K562 (cell line): Measurements from ENCODE around the gene NR3C1. TPM values are rescaled to one million over a fixed set of nuclear protein-coding genes. Genes with fewer than 3 reads are reported as not detected.

Source experiments
- ATAC-seq: fragments of 200-7000 bp; cut with Tn5 transposase; 3 replicates; pipeline ENCODE4 v1.9.1; 2020; ENCODE audit warnings: moderate library complexity
- BruUV-seq: library from RNA; stranded (reverse); fragments of 400-500 nt; replicated peaks from 2 replicates; lab custom pipeline; 2021; lab: Mats Ljungman, UMichigan
- CTCF ChIA-PET: fragments of 300-600 bp; formaldehyde crosslinking; extraction: SDS; loops from one replicate; lab custom pipeline; 2021; ENCODE audit warnings: low intra/inter-chr PET ratio; lab: Yijun Ruan, JAX
- POLR2A ChIA-PET: fragments of 300-600, 350-650 bp; sonication (Branson Sonifier 250); formaldehyde crosslinking; extraction: SDS; loops from one replicate; lab custom pipeline; 2021; ENCODE audit warnings: antibody characterized with exemption, inconsistent platforms; lab: Yijun Ruan, JAX
- DNase-seq, 4 experiments: peaks; one replicate each; pipeline versions ENCODE4 v3.0.0 to v3.0.0-alpha.2; 2011 to 2018; ENCODE audit warnings: low spot score in 3 of 4, mixed read lengths in 3 of 4; ENCODE audit errors: extremely low read depth in 1 of 4
- FAIRE-seq: peaks from 2 replicates; lab custom pipeline; 2011; peaks lifted over from hg19 to GRCh38; lab: Jason Lieb, UNC
- H2AFZ ChIP-seq: 2 replicates; pipeline ENCODE4 v1.6.0; 2011; ENCODE audit warnings: low read depth, low read length, control low read depth, inconsistent platforms
- H3K27ac ChIP-seq: fragments of 200-600 bp; 3 replicates; pipeline ENCODE4 v1.8.0; 2011; ENCODE audit warnings: low read depth, mild to moderate bottlenecking, control low read depth, inconsistent platforms, low read length, moderate library complexity, mixed read lengths; ENCODE audit errors: extremely low read depth
- H3K27me3 ChIP-seq, 2 experiments: fragments of 300-600 bp in 1 of 2; 2 replicates in 1 of 2; 3 replicates in 1 of 2; pipeline versions ENCODE4 v1.6.0 to v1.8.0; 2011; ENCODE audit warnings: inconsistent platforms in 2 of 2, low read length in 2 of 2, mild to moderate bottlenecking in 1 of 2, mixed read lengths in 1 of 2, moderate library complexity in 1 of 2; ENCODE audit not compliant: control insufficient read depth in 2 of 2, insufficient read depth in 2 of 2
- H3K36me3 ChIP-seq: fragments of 300-600 bp; 3 replicates; pipeline ENCODE4 v1.8.0; 2011; ENCODE audit warnings: mild to moderate bottlenecking, low read length, inconsistent platforms; ENCODE audit not compliant: control insufficient read depth, insufficient read depth
- H3K4me1 ChIP-seq, 2 experiments: fragments of 200-600 bp in 1 of 2; replicated peaks in 1 of 2; 2 replicates in 1 of 2; 3 replicates in 1 of 2; pipeline versions ENCODE4 v1.5.1 to v1.8.0; 2011; ENCODE audit warnings: inconsistent platforms in 2 of 2, low read length in 2 of 2, mild to moderate bottlenecking in 1 of 2, mixed read lengths in 1 of 2, moderate library complexity in 1 of 2; ENCODE audit not compliant: control insufficient read depth in 2 of 2, insufficient read depth in 2 of 2
- H3K4me2 ChIP-seq: 2 replicates; pipeline ENCODE4 v1.6.1; 2011; ENCODE audit warnings: low read length, control low read depth, inconsistent platforms, mixed read lengths; ENCODE audit not compliant: insufficient read depth
- H3K4me3 ChIP-seq: fragments of 200-600 bp; sonication (generic), shearing (Covaris generic); 2 replicates; pipeline ENCODE4 v1.5.1; 2016; ENCODE audit warnings: control low read depth, inconsistent platforms
- H3K79me2 ChIP-seq: fragments of 200-600 bp; 3 replicates; pipeline ENCODE4 v1.8.0; 2011; ENCODE audit warnings: low read length, inconsistent platforms; ENCODE audit not compliant: control insufficient read depth, insufficient read depth
- H3K9ac ChIP-seq, 2 experiments: 2 replicates each; pipeline versions ENCODE4 v1.6.0 to v1.6.1; 2011; ENCODE audit warnings: low read depth in 2 of 2, low read length in 2 of 2, control low read depth in 1 of 2, inconsistent platforms in 1 of 2, mild to moderate bottlenecking in 1 of 2, mixed read lengths in 1 of 2; ENCODE audit not compliant: insufficient read depth in 1 of 2
- H3K9me1 ChIP-seq: one replicate; pipeline ENCODE4 v1.6.0; 2011; ENCODE audit warnings: inconsistent platforms, mild to moderate bottlenecking, low read length, moderate library complexity; ENCODE audit not compliant: control insufficient read depth, insufficient read depth
- H3K9me3 ChIP-seq: replicated peaks from 2 replicates; pipeline ENCODE4 v1.5.1; 2011; ENCODE audit warnings: low read depth, low read length, inconsistent platforms; ENCODE audit not compliant: control insufficient read depth, insufficient read depth
- H4K20me1 ChIP-seq: replicated peaks from 2 replicates; pipeline ENCODE4 v1.6.1; 2011; ENCODE audit warnings: low read length, inconsistent platforms, mixed read lengths; ENCODE audit not compliant: control insufficient read depth, insufficient read depth
- CHCHD3 ChIP-seq: fragments of 250-450 bp; sonication (Bioruptor Pico); IDR thresholded peaks from 2 replicates; pipeline ENCODE4 v2.1.2; 2022; ENCODE audit warnings: mild to moderate bottlenecking
- ELK1 ChIP-seq: sonication (generic); formaldehyde crosslinking; IDR thresholded peaks from 2 replicates; pipeline ENCODE4 v1.8.1; 2022; ENCODE audit warnings: missing genetic modification reagents
- FOSL1 ChIP-seq: fragments of 200-800 bp; sonication (Bioruptor generic); conservative IDR thresholded peaks from 2 replicates; pipeline ENCODE4 v1.6.1; 2016; ENCODE audit warnings: missing genetic modification characterization, missing compliant biosample characterization
- JUN ChIP-seq, 2 experiments: sonication (generic) in 1 of 2; formaldehyde crosslinking in 1 of 2; IDR thresholded peaks; 2 replicates each; pipeline versions ENCODE4 v1.6.1 to v1.8.0; 2012 to 2022; ENCODE audit warnings: borderline replicate concordance in 2 of 2, mild to moderate bottlenecking in 2 of 2, improper control_type of control experiment in 1 of 2, low read depth in 1 of 2, low read length in 1 of 2, missing genetic modification reagents in 1 of 2
- NR2C2 ChIP-seq, 2 experiments: fragments of 200-800 bp in 1 of 2; sonication (Bioruptor generic) in 1 of 2; sonication (generic) in 1 of 2; formaldehyde crosslinking in 1 of 2; IDR thresholded peaks; 2 replicates each; pipeline versions ENCODE4 v1.6.1 to v1.8.0; 2016 to 2022; ENCODE audit warnings: mild to moderate bottlenecking in 1 of 2, missing compliant biosample characterization in 1 of 2, missing genetic modification characterization in 1 of 2, missing genetic modification reagents in 1 of 2
- PCBP1 ChIP-seq: fragments of 200-400 bp; formaldehyde crosslinking; IDR thresholded peaks from 2 replicates; pipeline ENCODE4 v1.6.1; 2018; ENCODE audit warnings: mild to moderate bottlenecking, low read depth, low read length; ENCODE audit not compliant: poor library complexity, severe bottlenecking
- ZFP91 ChIP-seq: sonication (generic); formaldehyde crosslinking; IDR thresholded peaks from 2 replicates; pipeline ENCODE4 v1.8.0; 2022; ENCODE audit warnings: mild to moderate bottlenecking, missing genetic modification reagents
- WGBS: fragments of 100-300 bp; shearing (Covaris generic); methylation state at CpG from one replicate; pipeline ENCODE4 v1.1.6; 2016; ENCODE audit warnings: low coverage, mixed read lengths; ENCODE audit not compliant: insufficient coverage; ENCODE audit errors: missing lambda C conversion rate; 5-methylcytosine and 5-hydroxymethylcytosine counted together
- in situ Hi-C: fragments of 300-500 bp; cut with MboI; formaldehyde crosslinking; loops from 4 replicates; pipeline ENCODE4 v1.15.0; 2018; ENCODE audit warnings: inconsistent platforms, mixed read lengths
- intact Hi-C: fragments of 100-400 bp; cut with micrococcal nuclease; formaldehyde crosslinking; loops from 2 replicates; pipeline ENCODE4 v1.14.2; 2022
- polyA plus RNA-seq, 8 experiments: library from polyadenylated mRNA; depleted of rRNA in 4 of 8; stranded (reverse) in 5 of 8; unstranded in 3 of 8; fragments of >200 nt; fragmentation: Nextera tagmentation in 2 of 8; fragmentation: Illumina TruSeq in 1 of 8; extraction: Ambion mirVana in 2 of 8; extraction: Trizol in 1 of 8; gene quantifications; 2 replicates each; pipeline versions ENCODE4 v1.2.1 to v1.2.3, GENCODE V29; 2011 to 2014; ENCODE audit warnings: inconsistent platforms in 1 of 8, missing spikeins in 1 of 8
- total RNA-seq, 7 experiments: library from RNA; depleted of rRNA in 6 of 7; stranded (reverse); fragments of >200 nt in 6 of 7; fragmentation: Illumina TruSeq in 2 of 7; extraction: Trizol in 2 of 7; gene quantifications; 2 replicates each; pipeline versions ENCODE4 v1.2.1 to v1.2.3, GENCODE V29; 2011 to 2021; ENCODE audit warnings: low replicate concordance in 1 of 7

The NR3C1 gene
- total and polyA plus RNA-seq, 9 of the 15 experiments (the other 6 are each of a cell fraction or from before 2014, with no cell fraction given) = 8.2 to 36.0 (median 15.0) TPM

- ATAC-seq (no peak), DNase-seq (no peak), FAIRE-seq (peak; percentile 19)
- Histone ChIP-seq H3K27ac (no peak overlapping the region), H3K79me2 (peaks cover 18% of the 10 kb centered on the region), H3K36me3 (peaks cover 36% of the 10 kb centered on the region; the same call in 2 of the 3 replicates), H3K9me1 (no peaks in the 10 kb centered on the region), H3K4me1 (no peaks in the 10 kb centered on the region; a peak in 2 of 5 replicates), H3K4me2 (no peak overlapping the region), H4K20me1 (no peaks in the 10 kb centered on the region), H3K27me3 (no peaks in the 10 kb centered on the region), H3K4me3 (no peak overlapping the region), H3K9ac (no peak overlapping the region), H2AFZ (no peak overlapping the region), H3K9me3 (no peaks in the 10 kb centered on the region)
- ChIA-PET CTCF (no interaction called here), POLR2A (interaction anchor here (1.3 kb wide), 1 partner anchor 24 kb away, joined by 3 read pairs; no protein-coding TSS in a partner anchor)
- TF ChIP-seq PCBP1 (no peak), FOSL1 (tag) (0 out of 2 replicates have a peak, but pooled peaks have one; percentile 13)
- no TSS peak for BruUV-seq
- intact Hi-C loops = no loop called here
- in situ Hi-C loops = no loop called here
These were observed 88.8 kb downstream of the NR3C1 start for GRCh38 chr5:143314659-143315058.

GRCh38 chr5:143314099-143314498, 89.4 kb downstream of the NR3C1 start:
- no TSS peak for BruUV-seq
- Histone ChIP-seq H3K79me2 (peaks cover 18% of the 10 kb centered on the region), H3K9me1 (no peaks in the 10 kb centered on the region), H3K4me3 (no peak overlapping the region), H3K4me2 (no peak overlapping the region), H3K9ac (no peak overlapping the region), H4K20me1 (no peaks in the 10 kb centered on the region), H3K9me3 (no peaks in the 10 kb centered on the region), H3K27me3 (no peaks in the 10 kb centered on the region), H3K4me1 (no peaks in the 10 kb centered on the region; a peak in 2 of 5 replicates), H3K27ac (no peak overlapping the region; the same call in 2 of the 3 replicates), H2AFZ (no peak overlapping the region), H3K36me3 (peaks cover 42% of the 10 kb centered on the region; the same call in 2 of the 3 replicates)
- intact Hi-C loops (no loop called here), in situ Hi-C loops (no loop called here)
- ATAC-seq = no peak
- no peak for FAIRE-seq
- no peak for DNase-seq
- WGBS = 89% methylated on average over 1 of the region's 1 CpG
- ChIA-PET CTCF (no interaction called here), POLR2A (interaction anchor here (0.6 to 1.3 kb wide), 2 partner anchors 19 to 23 kb away, joined by 3 read pairs; no protein-coding TSS in a partner anchor)
- no peak for TF ChIP-seq JUN (IDR thresholded peaks at IDR 0.05; ENCODE audit: borderline replicate concordance, low read depth, low read length)
- no peak for TF ChIP-seq JUN (CRISPR knock-in tag; IDR thresholded peaks at IDR 0.05; ENCODE audit: borderline replicate concordance)
- no peak for TF ChIP-seq CHCHD3 (CRISPR knock-in tag)
- TF ChIP-seq ELK1 (CRISPR knock-in tag) = no peak
- no peak for TF ChIP-seq NR2C2 (CRISPR knock-in tag; IDR thresholded peaks at IDR 0.05)
- no peak for TF ChIP-seq NR2C2 (tag; IDR thresholded peaks at IDR 0.05)
- TF ChIP-seq ZFP91 (CRISPR knock-in tag) = no peak
